ENCODE data around the gene ARHGEF6. TPM values are rescaled to one million over a fixed set of nuclear protein-coding genes. Genes with fewer than 3 reads are reported as not detected.

Gene ARHGEF6
- total and polyA plus RNA-seq, 5 donors = 17.1 to 43.2 (median 37.3) TPM

DNA sequence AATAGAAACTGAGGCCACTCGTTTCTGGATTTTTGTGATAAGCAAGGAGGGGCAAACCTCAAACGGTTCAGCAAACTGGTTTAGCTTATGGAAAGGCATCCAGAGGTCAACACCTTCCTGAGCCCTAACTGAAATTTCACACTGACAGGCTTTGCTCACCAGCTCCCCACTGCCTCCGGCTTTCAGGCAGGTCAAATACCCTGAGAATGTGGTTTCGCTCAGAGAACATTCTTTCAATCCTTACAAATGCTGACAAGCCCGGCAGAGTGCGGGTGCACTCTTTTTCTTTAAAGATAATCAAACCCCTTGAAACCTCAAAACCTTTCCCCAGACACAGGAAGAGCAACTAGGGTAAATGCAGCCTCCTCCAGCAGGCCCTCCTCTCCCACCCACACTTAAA is 91.3 kb downstream of the ARHGEF6 start:
- DNase-seq (no peak), ATAC-seq (no peak)
- Histone ChIP-seq H3K4me3 (ENCODE audit: low read length) (no peak overlapping the region), H3K27ac (ENCODE audit: low read length) (no peak overlapping the region), H3K9me3 (ENCODE audit: control insufficient read depth, low read length) (no peaks in the 10 kb centered on the region), H3K4me1 (ENCODE audit: control insufficient read depth, insufficient read depth, low read length) (peaks cover 1% of the 10 kb centered on the region), H3K27me3 (ENCODE audit: control insufficient read depth, insufficient read depth) (no peaks in the 10 kb centered on the region)
- intact Hi-C loops (cut with DNase I) = no loop called here
- WGBS = 56% methylated on average over 6 of the region's 6 CpGs

DNA sequence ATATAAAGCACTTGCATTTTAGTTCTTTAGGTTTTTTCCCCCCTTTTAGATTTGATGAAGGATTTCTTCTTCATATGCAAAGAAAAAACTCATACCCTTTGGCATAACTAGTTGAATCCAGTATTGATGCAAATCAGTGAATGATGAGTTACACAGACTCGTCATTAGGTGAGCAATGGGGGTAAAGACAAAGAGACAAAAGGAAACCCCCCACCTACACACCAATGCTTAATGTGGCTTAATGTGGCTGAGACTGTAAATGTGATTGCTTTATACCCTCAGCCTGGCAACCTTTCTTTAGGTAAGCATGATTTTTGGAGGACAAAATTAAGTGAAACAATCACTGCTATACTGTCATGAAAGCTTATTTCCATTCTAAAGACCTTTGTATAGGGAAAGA is 93.3 kb downstream of the ARHGEF6 start:
- H3K9me3 ChIP-seq (ENCODE audit: control insufficient read depth, low read length) = no peaks in the 10 kb centered on the region
- DNase-seq = no peak
- H3K27me3 ChIP-seq (ENCODE audit: control insufficient read depth, insufficient read depth) = no peaks in the 10 kb centered on the region
- peaks cover 1% of the 10 kb centered on the region for H3K4me1 ChIP-seq (ENCODE audit: control insufficient read depth, insufficient read depth, low read length)
- H3K27ac ChIP-seq (ENCODE audit: low read length) = no peak overlapping the region
- WGBS = 91% methylated on average over 1 of the region's 1 CpG
- H3K4me3 ChIP-seq (ENCODE audit: low read length) = no peak overlapping the region
- intact Hi-C loops (cut with DNase I) = no loop called here
- no peak for ATAC-seq

DNA sequence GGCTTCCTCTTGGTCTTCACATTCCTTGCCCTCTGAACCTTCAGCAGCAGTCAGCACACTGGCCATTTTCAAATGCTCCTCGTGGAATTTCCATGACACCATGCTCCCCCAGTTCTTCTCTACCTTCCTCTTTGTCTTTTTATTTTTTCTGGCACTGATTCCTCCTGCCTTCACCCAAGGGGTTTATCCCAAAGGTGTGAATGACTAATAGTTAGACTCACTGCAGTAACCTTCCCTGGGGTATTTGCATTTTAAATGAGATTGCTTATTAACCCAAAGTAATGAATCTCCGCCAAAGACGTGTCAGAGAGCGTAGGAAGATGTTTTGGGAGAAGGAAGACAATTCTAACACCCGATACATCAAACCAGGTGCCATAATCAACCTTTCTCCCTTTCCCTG is 96.6 kb downstream of the ARHGEF6 start:
- Histone ChIP-seq H3K4me3 (ENCODE audit: low read length) (no peak overlapping the region), H3K27me3 (ENCODE audit: control insufficient read depth, insufficient read depth) (no peaks in the 10 kb centered on the region), H3K27ac (ENCODE audit: low read length) (no peak overlapping the region), H3K4me1 (ENCODE audit: control insufficient read depth, insufficient read depth, low read length) (no peaks in the 10 kb centered on the region), H3K9me3 (ENCODE audit: control insufficient read depth, low read length) (no peaks in the 10 kb centered on the region)
- DNase-seq = no peak
- no peak for ATAC-seq
- WGBS = 88% methylated on average over 5 of the region's 5 CpGs
- intact Hi-C loops (cut with DNase I) = no loop called here

DNA sequence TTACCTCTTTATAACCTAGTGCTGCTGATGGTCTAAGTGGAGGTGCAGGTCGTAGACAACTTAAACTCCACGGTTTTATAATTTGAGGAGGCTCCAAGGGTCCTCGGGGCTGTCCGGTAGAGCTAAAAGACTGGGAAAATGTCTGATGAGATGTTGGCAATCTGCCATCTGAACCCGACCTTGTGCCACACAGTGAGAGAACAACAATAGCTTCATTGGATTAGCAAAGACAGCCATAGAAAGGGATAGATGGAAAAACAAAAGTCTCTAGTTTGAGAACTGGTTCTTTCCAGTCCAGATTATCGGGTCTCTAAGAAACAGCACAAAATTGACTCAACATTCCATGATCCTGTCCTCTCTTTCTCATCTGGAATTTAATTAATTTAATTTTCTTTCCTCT is 101.2 kb downstream of the ARHGEF6 start:
- ATAC-seq (no peak), DNase-seq (no peak)
- Histone ChIP-seq H3K4me3 (ENCODE audit: low read length) (no peak overlapping the region), H3K27ac (ENCODE audit: low read length) (no peak overlapping the region), H3K9me3 (ENCODE audit: control insufficient read depth, low read length) (no peaks in the 10 kb centered on the region), H3K4me1 (ENCODE audit: control insufficient read depth, insufficient read depth, low read length) (no peaks in the 10 kb centered on the region), H3K27me3 (ENCODE audit: control insufficient read depth, insufficient read depth) (no peaks in the 10 kb centered on the region)
- 74% methylated on average over 6 of the region's 6 CpGs for WGBS
- intact Hi-C loops (cut with DNase I) = no loop called here

DNA sequence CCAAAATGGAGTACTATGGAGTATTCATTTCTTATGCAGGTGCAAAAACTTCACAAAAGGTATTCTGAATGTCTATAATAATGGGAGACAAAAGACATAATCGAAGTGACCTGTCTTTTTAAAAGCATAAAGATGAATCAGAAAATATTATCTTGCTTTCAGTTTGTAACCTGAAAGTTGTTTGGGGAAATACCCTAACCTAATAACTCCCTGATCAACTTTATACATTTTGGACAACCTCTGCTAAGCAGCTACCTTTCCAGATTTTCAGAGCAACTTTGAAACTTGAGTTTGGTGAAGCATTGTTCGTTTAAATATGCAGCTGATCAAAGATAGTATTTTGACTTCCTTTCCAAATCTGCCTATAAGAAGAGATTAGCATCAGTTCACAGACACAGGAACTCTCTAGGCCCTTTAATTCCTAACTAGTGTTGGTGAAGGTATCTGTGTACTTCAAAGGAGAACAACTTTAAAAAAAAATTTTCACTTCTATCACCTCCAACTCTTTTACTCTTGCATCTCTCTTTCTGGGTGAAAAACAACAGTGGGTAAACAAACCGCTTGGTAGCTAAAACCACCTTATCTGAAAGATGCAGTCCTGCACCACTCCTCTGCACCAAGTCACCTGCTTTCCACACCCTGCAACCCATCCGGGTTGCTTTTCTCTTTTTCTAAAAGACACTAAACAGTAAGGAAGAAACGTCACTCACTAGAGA is 106.3 kb downstream of the ARHGEF6 start:
- no peaks in the 10 kb centered on the region for H3K9me3 ChIP-seq (ENCODE audit: control insufficient read depth, low read length)
- WGBS = 76% methylated on average over 5 of the region's 5 CpGs
- no peak overlapping the region for H3K4me3 ChIP-seq (ENCODE audit: low read length)
- H3K27ac ChIP-seq (ENCODE audit: low read length) = no peak overlapping the region
- no peaks in the 10 kb centered on the region for H3K4me1 ChIP-seq (ENCODE audit: control insufficient read depth, insufficient read depth, low read length)
- H3K27me3 ChIP-seq (ENCODE audit: control insufficient read depth, insufficient read depth) = no peaks in the 10 kb centered on the region
- no peak for ATAC-seq
- intact Hi-C loops (cut with DNase I) = no loop called here
- no peak for DNase-seq

DNA sequence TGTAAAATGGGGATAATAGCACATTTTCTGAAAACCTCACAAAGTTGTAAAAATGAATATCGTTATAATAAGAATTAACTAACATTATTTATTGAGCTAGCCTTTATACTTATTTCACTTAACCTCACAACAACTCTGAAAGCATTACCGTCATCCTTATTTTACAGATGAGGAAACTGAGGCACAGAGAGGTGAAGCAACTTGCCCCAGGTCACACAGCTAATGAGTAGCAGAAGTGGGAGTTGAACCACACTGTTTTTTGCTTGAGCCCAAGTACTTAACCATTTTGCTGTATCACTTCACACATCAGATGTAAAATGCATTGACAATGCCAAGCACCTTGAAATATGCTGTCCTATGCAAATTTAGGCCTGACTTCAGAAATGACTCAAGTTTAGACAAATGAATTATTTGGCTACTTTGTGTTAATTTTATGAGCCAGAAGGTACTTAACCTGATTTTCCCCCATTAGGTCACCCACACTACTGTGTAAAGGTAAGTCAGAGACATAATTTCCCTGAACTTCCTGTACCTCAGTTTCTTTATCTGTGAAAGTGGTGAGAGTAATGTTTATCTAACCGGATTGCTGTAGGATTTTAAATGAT is 109.6 kb downstream of the ARHGEF6 start:
- Histone ChIP-seq H3K4me1 (ENCODE audit: control insufficient read depth, insufficient read depth, low read length) (no peaks in the 10 kb centered on the region), H3K27me3 (ENCODE audit: control insufficient read depth, insufficient read depth) (no peaks in the 10 kb centered on the region), H3K9me3 (ENCODE audit: control insufficient read depth, low read length) (no peaks in the 10 kb centered on the region), H3K27ac (ENCODE audit: low read length) (no peak overlapping the region), H3K4me3 (ENCODE audit: low read length) (no peak overlapping the region)
- ATAC-seq = no peak
- intact Hi-C loops (cut with DNase I) = no loop called here
- WGBS = 96% methylated on average over 3 of the region's 3 CpGs
- DNase-seq = no peak

DNA sequence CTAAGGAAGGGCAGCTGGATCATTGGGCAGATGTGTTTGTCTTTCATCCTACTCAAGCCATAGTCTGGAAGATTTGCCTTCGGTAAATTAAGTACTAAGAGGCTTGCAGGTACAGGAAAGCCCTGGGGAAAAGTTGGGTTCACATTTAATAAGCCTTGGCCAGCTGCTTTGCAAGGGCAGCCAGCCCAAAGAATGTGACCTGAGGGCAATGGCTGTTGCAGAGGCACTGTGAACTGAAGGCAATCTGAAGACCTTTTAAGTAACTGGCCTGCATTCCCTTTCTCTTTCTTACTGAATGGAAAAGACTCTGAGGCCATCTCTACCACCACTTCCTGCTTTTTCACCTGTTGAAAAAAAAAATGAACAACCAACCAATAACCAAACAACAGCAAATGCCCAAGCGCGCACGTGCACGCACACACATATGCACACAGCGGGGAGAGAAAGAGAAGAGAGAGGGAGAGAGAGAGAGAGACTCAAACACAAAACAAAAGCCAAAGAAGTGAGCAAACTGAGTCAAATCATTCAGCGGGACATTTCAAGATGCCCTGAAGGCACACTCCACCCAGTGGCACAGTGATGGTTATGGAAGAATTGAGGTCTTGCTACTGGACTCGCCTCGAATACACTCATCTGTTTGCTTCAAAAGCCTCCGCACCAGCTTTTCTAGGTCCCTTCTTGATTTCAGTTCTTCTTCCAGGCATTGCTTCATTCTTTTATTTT is 113.1 kb downstream of the ARHGEF6 start:
- 95% methylated on average over 10 of the region's 10 CpGs for WGBS
- no peaks in the 10 kb centered on the region for H3K9me3 ChIP-seq (ENCODE audit: control insufficient read depth, low read length)
- no peaks in the 10 kb centered on the region for H3K27me3 ChIP-seq (ENCODE audit: control insufficient read depth, insufficient read depth)
- no peak overlapping the region for H3K4me3 ChIP-seq (ENCODE audit: low read length)
- no peak for ATAC-seq
- intact Hi-C loops (cut with DNase I) = no loop called here
- no peak for DNase-seq
- H3K27ac ChIP-seq (ENCODE audit: low read length) = no peak overlapping the region
- H3K4me1 ChIP-seq (ENCODE audit: control insufficient read depth, insufficient read depth, low read length) = no peaks in the 10 kb centered on the region

DNA sequence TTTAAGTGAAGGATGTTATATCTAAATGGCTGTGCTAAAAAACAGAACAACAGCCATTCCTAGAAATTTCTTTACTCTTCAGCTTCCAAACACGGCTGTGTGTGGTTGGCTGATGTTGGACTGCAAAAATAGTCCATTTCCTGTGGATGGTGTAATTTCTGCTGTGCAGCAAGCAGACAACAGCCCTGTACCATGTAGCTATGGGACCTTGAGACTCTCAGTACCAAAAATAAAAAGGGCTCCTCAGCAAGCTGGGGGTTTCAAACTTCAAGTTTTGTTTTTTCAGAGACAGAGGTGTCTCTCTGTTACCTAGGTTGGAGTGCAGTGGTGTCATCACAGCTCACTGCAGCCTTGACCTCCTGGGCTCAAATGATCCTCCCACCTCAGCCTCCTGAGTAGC is 114.6 kb downstream of the ARHGEF6 start:
- Histone ChIP-seq H3K27me3 (ENCODE audit: control insufficient read depth, insufficient read depth) (no peaks in the 10 kb centered on the region), H3K4me3 (ENCODE audit: low read length) (no peak overlapping the region), H3K9me3 (ENCODE audit: control insufficient read depth, low read length) (no peaks in the 10 kb centered on the region), H3K27ac (ENCODE audit: low read length) (no peak overlapping the region), H3K4me1 (ENCODE audit: control insufficient read depth, insufficient read depth, low read length) (no peaks in the 10 kb centered on the region)
- no peak for DNase-seq
- intact Hi-C loops (cut with DNase I) = no loop called here
- WGBS = 80% methylated on average over 1 of the region's 1 CpG
- ATAC-seq = no peak

DNA sequence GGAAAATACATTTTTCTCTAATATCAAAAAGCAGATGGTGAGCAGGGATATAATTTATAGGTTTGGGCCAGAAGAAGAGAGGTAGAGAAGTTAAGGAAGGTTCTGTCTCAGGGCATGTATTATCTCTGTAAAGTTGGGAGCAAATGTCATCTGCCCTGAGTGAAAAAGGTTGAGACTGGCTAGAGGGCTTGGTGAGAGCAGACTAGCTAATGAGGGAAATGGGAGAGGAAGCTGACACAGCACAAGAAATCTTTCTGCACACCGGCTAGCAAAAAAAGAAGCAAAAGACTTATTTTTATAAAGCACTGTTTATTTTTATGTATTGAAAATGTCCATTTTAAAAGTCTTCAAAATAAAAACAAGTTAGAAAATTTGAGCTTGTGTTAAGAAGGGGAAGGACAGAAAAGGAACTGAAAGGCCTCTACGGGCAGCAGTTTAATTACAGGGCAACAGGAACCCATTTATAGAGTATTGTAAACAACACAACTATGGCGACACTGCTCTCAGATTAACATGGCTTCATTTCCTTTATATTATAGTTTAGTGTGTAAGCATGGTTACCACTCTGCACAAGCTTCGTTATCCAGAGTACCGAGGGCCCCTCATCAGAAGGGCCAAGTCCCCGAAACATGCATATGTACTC is 115.4 kb downstream of the ARHGEF6 start:
- H3K9me3 ChIP-seq (ENCODE audit: control insufficient read depth, low read length) = no peaks in the 10 kb centered on the region
- 88% methylated on average over 6 of the region's 6 CpGs for WGBS
- no peaks in the 10 kb centered on the region for H3K4me1 ChIP-seq (ENCODE audit: control insufficient read depth, insufficient read depth, low read length)
- DNase-seq = no peak
- intact Hi-C loops (cut with DNase I) = no loop called here
- no peak for ATAC-seq
- H3K27ac ChIP-seq (ENCODE audit: low read length) = no peak overlapping the region
- no peak overlapping the region for H3K4me3 ChIP-seq (ENCODE audit: low read length)
- H3K27me3 ChIP-seq (ENCODE audit: control insufficient read depth, insufficient read depth) = no peaks in the 10 kb centered on the region

DNA sequence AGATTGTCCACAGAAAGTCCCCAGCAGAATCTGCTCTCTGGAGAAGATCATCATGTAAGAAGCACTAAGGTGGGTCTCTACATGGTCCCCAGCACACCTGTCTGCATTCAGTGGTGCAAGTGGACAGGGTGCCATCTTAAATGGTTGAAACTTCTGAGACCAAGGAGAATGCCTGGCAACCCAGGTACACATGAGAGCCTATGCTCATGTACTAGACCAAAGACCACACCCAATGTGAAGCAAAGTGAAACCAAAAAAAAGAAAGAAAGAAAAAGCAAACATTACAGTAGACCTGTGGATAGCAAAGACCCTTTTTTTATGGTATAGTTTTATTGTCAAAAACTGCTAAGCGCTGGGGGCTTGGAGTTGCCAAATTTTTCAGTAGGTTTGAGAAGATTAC is 117.8 kb downstream of the ARHGEF6 start:
- H3K27me3 ChIP-seq (ENCODE audit: control insufficient read depth, insufficient read depth) = no peaks in the 10 kb centered on the region

DNA sequence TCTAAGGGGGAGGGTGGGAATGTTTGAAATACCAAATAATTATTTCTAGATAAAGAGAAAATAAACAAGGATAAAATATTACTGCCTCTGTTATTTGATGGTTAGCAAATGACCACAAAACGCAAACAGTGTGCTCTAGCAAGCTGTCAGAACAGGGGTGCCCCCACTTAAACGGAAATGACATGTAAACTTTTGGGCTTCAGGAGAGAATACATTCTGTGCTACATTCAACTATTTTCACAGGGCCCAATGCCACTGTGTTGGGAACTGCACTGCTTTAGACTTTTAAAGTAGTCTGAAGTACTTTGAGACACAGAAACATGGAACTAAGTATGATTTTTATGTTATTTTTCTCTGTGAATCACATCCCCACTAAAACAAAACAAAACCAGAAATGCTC is 118.6 kb downstream of the ARHGEF6 start:
- Histone ChIP-seq H3K4me3 (ENCODE audit: low read length) (no peak overlapping the region), H3K9me3 (ENCODE audit: control insufficient read depth, low read length) (no peaks in the 10 kb centered on the region), H3K27ac (ENCODE audit: low read length) (no peak overlapping the region), H3K27me3 (ENCODE audit: control insufficient read depth, insufficient read depth) (no peaks in the 10 kb centered on the region), H3K4me1 (ENCODE audit: control insufficient read depth, insufficient read depth, low read length) (no peaks in the 10 kb centered on the region)
- intact Hi-C loops (cut with DNase I) = no loop called here
- WGBS = 66% methylated on average over 2 of the region's 2 CpGs
- DNase-seq (no peak), ATAC-seq (no peak)

More for the DNA sequence above, 117.8 kb downstream of the ARHGEF6 start:
- DNase-seq = no peak
- no peaks in the 10 kb centered on the region for H3K4me1 ChIP-seq (ENCODE audit: control insufficient read depth, insufficient read depth, low read length)
- H3K4me3 ChIP-seq (ENCODE audit: low read length) = no peak overlapping the region
- H3K9me3 ChIP-seq (ENCODE audit: control insufficient read depth, low read length) = no peaks in the 10 kb centered on the region
- intact Hi-C loops (cut with DNase I) = no loop called here
- WGBS = 100% methylated on average over 1 of the region's 1 CpG
- no peak overlapping the region for H3K27ac ChIP-seq (ENCODE audit: low read length)
- ATAC-seq = no peak
